Superior temporal gyrus (tissue), 1 donor: ENCODE results near the gene CFAP97.
"Not testable (repeated sequence)": the region's sequence is repeated elsewhere in the genome, so short reads cannot be mapped to it uniquely, and the experiment has no call there.

Source experiments
- DNase-seq: peaks from one replicate; pipeline ENCODE4 v3.0.0-alpha.2; 2016; ENCODE audit errors: extremely low spot score

Gene CFAP97

GRCh38 chr4:185203486-185204237 is at the start of gene CFAP97:
CFAP97 (minus strand) TSS chr4:185204000; CDS start chr4:185191196, 12,804 bp downstream.
- DNase-seq, result peak; percentile 92

GRCh38 chr4:185249105-185249504 is 45.3 kb upstream of the CFAP97 start:
- DNase-seq, result no peak

- no peak for DNase-seq
Measured at GRCh38 chr4:185248393-185249039, 44.7 kb upstream of the CFAP97 start.

- no peak for DNase-seq
Measured at GRCh38 chr4:185247151-185247550, 43.4 kb upstream of the CFAP97 start.

GRCh38 chr4:185246453-185246852 is 42.7 kb upstream of the CFAP97 start:
- DNase-seq, result no peak

GRCh38 chr4:185244763-185245162 is 41.0 kb upstream of the CFAP97 start:
- no peak for DNase-seq

GRCh38 chr4:185243879-185244278 is 40.1 kb upstream of the CFAP97 start:
- DNase-seq, result no peak

GRCh38 chr4:185242749-185243533 is 39.1 kb upstream of the CFAP97 start:
- no peak for DNase-seq

- DNase-seq, result not testable (repeated sequence)
Measured at GRCh38 chr4:185240486-185240885, 36.7 kb upstream of the CFAP97 start.

- no peak for DNase-seq
Measured at GRCh38 chr4:185238750-185239149, 35.0 kb upstream of the CFAP97 start.

GRCh38 chr4:185238215-185238681 is 34.4 kb upstream of the CFAP97 start:
- DNase-seq, result no peak

GRCh38 chr4:185237175-185237574 is 33.4 kb upstream of the CFAP97 start:
- no peak for DNase-seq

- no peak for DNase-seq
Measured at GRCh38 chr4:185235843-185236503, 32.2 kb upstream of the CFAP97 start.

- no peak for DNase-seq
Measured at GRCh38 chr4:185235119-185235842, 31.5 kb upstream of the CFAP97 start.

GRCh38 chr4:185232370-185232769 is 28.6 kb upstream of the CFAP97 start:
- no peak for DNase-seq

- DNase-seq, result no peak
Measured at GRCh38 chr4:185229021-185229818, 25.4 kb upstream of the CFAP97 start.

GRCh38 chr4:185227713-185228278 is 24.0 kb upstream of the CFAP97 start:
- no peak for DNase-seq

GRCh38 chr4:185227131-185227551 is 23.3 kb upstream of the CFAP97 start:
- DNase-seq, result no peak

GRCh38 chr4:185225940-185226339 is 22.1 kb upstream of the CFAP97 start:
- DNase-seq, result no peak

- no peak for DNase-seq
Measured at GRCh38 chr4:185224597-185224996, 20.8 kb upstream of the CFAP97 start.
